ENCODE measurements around the gene TTLL11. TPM values are rescaled to one million over a fixed set of nuclear protein-coding genes. Genes with fewer than 3 reads are reported as not detected.
"Not testable (repeated sequence)": the region's sequence is repeated elsewhere in the genome, so short reads cannot be mapped to it uniquely, and the experiment has no call there.

TTLL11 gene
- total RNA-seq, 1 experiment from 2014 or later, result 13.6 TPM

DNA sequence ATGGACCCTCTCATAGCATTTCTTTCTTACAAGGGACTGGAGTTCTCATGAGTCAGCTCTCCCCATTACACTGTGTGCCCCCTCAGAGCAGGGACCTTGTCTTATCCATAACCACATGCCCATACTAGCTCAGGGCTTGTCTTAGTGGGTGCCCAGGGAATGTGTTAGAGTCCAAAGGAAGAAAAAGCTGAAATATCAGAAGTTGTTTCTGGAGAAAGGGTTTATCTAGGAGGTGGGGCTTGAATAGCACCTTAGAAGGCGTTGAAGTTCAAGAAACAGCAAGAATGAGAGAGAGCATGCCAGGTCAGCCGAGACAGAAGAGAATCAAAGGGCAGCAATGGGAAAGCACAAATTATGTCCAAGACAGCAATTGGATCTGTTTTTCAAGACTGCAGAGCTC, 109.4 kb downstream of the TTLL11 start:
- peaks cover 4% of the 10 kb centered on the region for H3K36me3 Mint-ChIP-seq (ENCODE audit: insufficient read depth, unreplicated experiment)
- no peak overlapping the region for H3K27ac Mint-ChIP-seq (ENCODE audit: low read depth, unreplicated experiment)
- CTCF ChIA-PET, result interaction anchor here (0.6 to 3.1 kb wide), 10 partner anchors 9 to 438 kb away, joined by 3 to 10 read pairs (median 4); no protein-coding TSS in a partner anchor
- no peak for DNase-seq (ENCODE audit: unreplicated experiment)
- H3K4me3 Mint-ChIP-seq (ENCODE audit: unreplicated experiment), result no peak overlapping the region
- H3K9me3 Mint-ChIP-seq (ENCODE audit: unreplicated experiment), result peaks cover 20% of the 10 kb centered on the region
- H3K4me1 Mint-ChIP-seq (ENCODE audit: insufficient read depth, unreplicated experiment), result peaks cover 5% of the 10 kb centered on the region
- no peaks in the 10 kb centered on the region for H3K27me3 Mint-ChIP-seq (ENCODE audit: insufficient read depth, unreplicated experiment)
- POLR2A ChIA-PET, result interaction anchor here (0.6 to 1.3 kb wide), 2 partner anchors 438 to 1247 kb away, joined by 3 to 4 read pairs; no protein-coding TSS in a partner anchor
- TF ChIP-seq, protein P1, sequence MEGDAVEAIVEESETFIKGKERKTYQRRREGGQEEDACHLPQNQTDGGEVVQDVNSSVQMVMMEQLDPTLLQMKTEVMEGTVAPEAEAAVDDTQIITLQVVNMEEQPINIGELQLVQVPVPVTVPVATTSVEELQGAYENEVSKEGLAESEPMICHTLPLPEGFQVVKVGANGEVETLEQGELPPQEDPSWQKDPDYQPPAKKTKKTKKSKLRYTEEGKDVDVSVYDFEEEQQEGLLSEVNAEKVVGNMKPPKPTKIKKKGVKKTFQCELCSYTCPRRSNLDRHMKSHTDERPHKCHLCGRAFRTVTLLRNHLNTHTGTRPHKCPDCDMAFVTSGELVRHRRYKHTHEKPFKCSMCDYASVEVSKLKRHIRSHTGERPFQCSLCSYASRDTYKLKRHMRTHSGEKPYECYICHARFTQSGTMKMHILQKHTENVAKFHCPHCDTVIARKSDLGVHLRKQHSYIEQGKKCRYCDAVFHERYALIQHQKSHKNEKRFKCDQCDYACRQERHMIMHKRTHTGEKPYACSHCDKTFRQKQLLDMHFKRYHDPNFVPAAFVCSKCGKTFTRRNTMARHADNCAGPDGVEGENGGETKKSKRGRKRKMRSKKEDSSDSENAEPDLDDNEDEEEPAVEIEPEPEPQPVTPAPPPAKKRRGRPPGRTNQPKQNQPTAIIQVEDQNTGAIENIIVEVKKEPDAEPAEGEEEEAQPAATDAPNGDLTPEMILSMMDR (IDR thresholded peaks at IDR 0.05; ENCODE audit: unreplicated experiment), result no peak
- intact Hi-C loops (cut with micrococcal nuclease), result no loop called here
- no TSS peak for BruUV-seq (replicated peaks)

DNA sequence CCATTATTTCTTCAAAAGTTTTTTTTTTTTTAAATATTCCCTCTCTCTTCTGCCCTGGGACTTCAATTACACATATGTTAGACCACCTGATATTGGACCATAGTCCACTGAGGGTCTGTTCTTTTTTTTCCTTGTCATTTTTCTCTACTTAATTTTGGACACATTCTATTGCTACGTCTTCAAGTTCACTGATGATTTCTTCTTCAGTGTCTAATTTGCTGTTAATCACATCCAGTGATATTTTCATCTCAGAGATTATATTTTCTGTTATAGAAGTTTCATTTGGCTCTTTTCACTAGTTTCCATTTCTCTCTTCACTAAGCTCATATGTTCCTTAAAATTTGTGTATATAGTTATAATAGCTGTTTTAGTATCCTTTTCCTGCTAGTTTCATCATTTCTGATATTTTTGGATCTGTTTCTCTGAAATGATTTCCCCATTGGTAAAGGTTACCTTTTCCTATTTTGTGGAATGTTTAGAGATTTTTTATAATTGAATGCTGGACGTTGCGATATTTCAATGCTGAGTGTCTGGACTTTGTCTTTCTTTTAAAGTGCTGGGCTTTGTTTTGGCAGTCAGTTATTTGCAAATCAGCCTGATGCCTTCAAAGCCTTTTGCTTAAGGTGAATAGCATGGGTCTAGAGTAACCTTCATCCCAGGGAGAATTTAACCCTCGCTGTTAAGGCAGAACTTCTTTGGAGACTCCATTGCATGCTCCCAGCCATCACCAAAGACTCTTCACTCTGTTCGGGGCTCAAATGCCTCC, 111.8 kb downstream of the TTLL11 start:
- Mint-ChIP-seq H3K9me3 (ENCODE audit: unreplicated experiment) (peaks cover 20% of the 10 kb centered on the region), H3K27ac (ENCODE audit: low read depth, unreplicated experiment) (no peak overlapping the region), H3K36me3 (ENCODE audit: insufficient read depth, unreplicated experiment) (no peaks in the 10 kb centered on the region), H3K27me3 (ENCODE audit: insufficient read depth, unreplicated experiment) (no peaks in the 10 kb centered on the region), H3K4me3 (ENCODE audit: unreplicated experiment) (no peak overlapping the region), H3K4me1 (ENCODE audit: insufficient read depth, unreplicated experiment) (no peaks in the 10 kb centered on the region)
- TF ChIP-seq, protein P1 (IDR thresholded peaks at IDR 0.05; ENCODE audit: unreplicated experiment), result no peak
- no TSS peak for BruUV-seq (replicated peaks)
- ChIA-PET POLR2A (interaction anchor here (1.1 kb wide), 1 partner anchor 9 kb away, joined by 3 read pairs; no protein-coding TSS in a partner anchor), CTCF (interaction anchor here (0.7 to 2.8 kb wide), 8 partner anchors 14 to 547 kb away, joined by 3 to 8 read pairs (median 4); no protein-coding TSS in a partner anchor)
- DNase-seq (ENCODE audit: unreplicated experiment), result no peak
- intact Hi-C loops (cut with micrococcal nuclease), result no loop called here

DNA sequence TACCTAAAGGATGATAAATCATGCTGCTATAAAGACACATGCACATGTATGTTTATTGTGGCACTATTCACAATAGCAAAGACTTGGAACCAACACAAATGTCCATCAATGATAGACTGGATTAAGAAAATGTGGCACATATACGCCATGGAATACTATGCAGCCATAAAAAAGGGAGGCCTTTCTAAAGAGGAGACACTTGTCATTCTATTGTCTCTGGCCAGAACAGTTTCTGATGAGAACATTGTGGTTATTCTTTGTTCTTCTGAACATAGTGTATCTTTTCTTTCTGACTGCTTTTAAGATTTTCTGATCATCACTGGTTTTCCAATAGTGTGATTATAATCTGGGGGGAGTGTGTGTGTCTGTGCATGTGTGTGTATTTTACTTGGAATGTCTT, 112.4 kb downstream of the TTLL11 start:
- CTCF ChIA-PET, result interaction anchor here (0.7 to 2.8 kb wide), 5 partner anchors 24 to 546 kb away, joined by 3 to 8 read pairs (median 4); no protein-coding TSS in a partner anchor
- intact Hi-C loops (cut with micrococcal nuclease); H3K4me1 Mint-ChIP-seq (ENCODE audit: insufficient read depth, unreplicated experiment); POLR2A ChIA-PET; BruUV-seq (replicated peaks); H3K36me3 Mint-ChIP-seq (ENCODE audit: insufficient read depth, unreplicated experiment); H3K27ac Mint-ChIP-seq (ENCODE audit: low read depth, unreplicated experiment); H3K27me3 Mint-ChIP-seq (ENCODE audit: insufficient read depth, unreplicated experiment); DNase-seq (ENCODE audit: unreplicated experiment); H3K4me3 Mint-ChIP-seq (ENCODE audit: unreplicated experiment): not testable (repeated sequence)
- H3K9me3 Mint-ChIP-seq (ENCODE audit: unreplicated experiment), result peaks cover 20% of the 10 kb centered on the region

DNA sequence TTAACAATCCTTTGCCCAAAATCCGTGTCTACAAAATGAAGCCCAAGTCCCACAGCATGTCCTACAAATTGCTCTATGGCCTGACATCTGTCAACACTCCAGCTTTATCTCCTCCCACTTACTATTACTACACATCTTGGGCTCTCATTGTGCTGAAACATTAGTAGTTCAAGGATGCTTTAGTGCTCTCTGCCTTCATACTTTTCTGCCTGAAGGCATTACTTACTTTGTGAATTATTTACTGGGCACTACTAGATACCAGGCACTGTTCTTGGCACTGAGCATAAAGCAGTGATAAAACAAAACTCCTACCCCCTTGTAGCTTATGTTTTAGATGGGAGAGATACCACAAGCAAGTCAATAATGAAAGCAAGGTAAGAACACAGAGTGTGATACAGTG, 113.4 kb downstream of the TTLL11 start:
- POLR2A ChIA-PET, result interaction anchor here (0.6 kb wide), 1 partner anchor 151 kb away, joined by 3 read pairs; no protein-coding TSS in a partner anchor
- no peak overlapping the region for H3K4me3 Mint-ChIP-seq (ENCODE audit: unreplicated experiment)
- H3K27me3 Mint-ChIP-seq (ENCODE audit: insufficient read depth, unreplicated experiment), result no peaks in the 10 kb centered on the region
- TF ChIP-seq, protein P1 (IDR thresholded peaks at IDR 0.05; ENCODE audit: unreplicated experiment), result no peak
- no TSS peak for BruUV-seq (replicated peaks)
- CTCF ChIA-PET, result interaction anchor here (0.6 to 2.8 kb wide), 4 partner anchors 282 to 497 kb away, joined by 3 to 8 read pairs (median 4); no protein-coding TSS in a partner anchor
- peaks cover 20% of the 10 kb centered on the region for H3K9me3 Mint-ChIP-seq (ENCODE audit: unreplicated experiment)
- peaks cover 6% of the 10 kb centered on the region for H3K4me1 Mint-ChIP-seq (ENCODE audit: insufficient read depth, unreplicated experiment)
- H3K36me3 Mint-ChIP-seq (ENCODE audit: insufficient read depth, unreplicated experiment), result no peaks in the 10 kb centered on the region
- intact Hi-C loops (cut with micrococcal nuclease), result no loop called here
- no peak overlapping the region for H3K27ac Mint-ChIP-seq (ENCODE audit: low read depth, unreplicated experiment)
- no peak for DNase-seq (ENCODE audit: unreplicated experiment)
